Gastrocnemius medialis (tissue), 4 donors: ENCODE data around the gene SMYD3. TPM values are rescaled to one million over a fixed set of nuclear protein-coding genes. Genes with fewer than 3 reads are reported as not detected.

Source experiments
- ATAC-seq, 2 donors: fragments of 150-250 bp; one replicate each; pipeline ENCODE4 v1.9.1; 2016
- DNase-seq, 2 donors: peaks; one replicate each; pipeline ENCODE4 v3.0.0-alpha.2; 2019
- H3K27ac ChIP-seq, 4 donors: fragments of 200-600 bp; sonication (generic); 1 replicate in 1 of 4; 2 replicates in 3 of 4; pipeline ENCODE4 v1.5.1; 2016 to 2018; ENCODE audit warnings: mild to moderate bottlenecking in 2 of 4, moderate library complexity in 1 of 4
- H3K27me3 ChIP-seq, 3 donors: fragments of 200-600 bp; sonication (generic) in 2 of 3; 1 replicate in 1 of 3; 2 replicates in 2 of 3; pipeline versions ENCODE4 v1.5.1 to v1.6.0; 2016 to 2019; ENCODE audit warnings: mild to moderate bottlenecking in 1 of 3, moderate library complexity in 1 of 3
- H3K36me3 ChIP-seq, 2 donors: fragments of 200-600 bp; sonication (generic) in 1 of 2; one replicate each; pipeline ENCODE4 v1.5.1; 2017 to 2018
- H3K4me1 ChIP-seq, 2 donors: fragments of 200-600 bp; sonication (generic) in 1 of 2; one replicate each; pipeline ENCODE4 v1.5.1; 2016 to 2017; ENCODE audit warnings: mild to moderate bottlenecking in 2 of 2
- H3K4me3 ChIP-seq, 4 donors: fragments of 200-600 bp; sonication (generic) in 3 of 4; 1 replicate in 1 of 4; 2 replicates in 3 of 4; pipeline ENCODE4 v1.5.1; 2016 to 2019; ENCODE audit warnings: mild to moderate bottlenecking in 2 of 4
- H3K9me3 ChIP-seq, 3 donors: fragments of 200-600 bp; sonication (generic) in 2 of 3; 1 replicate in 1 of 3; 2 replicates in 2 of 3; pipeline ENCODE4 v1.5.1; 2016 to 2019
- CTCF ChIP-seq, 5 experiments: fragments of 450-650 bp in 3 of 5; fragments of 200-600 bp in 2 of 5; sonication (generic) in 2 of 5; IDR thresholded peaks in 4 of 5; conservative IDR thresholded peaks in 1 of 5; 1 replicate in 4 of 5; 2 replicates in 1 of 5; pipeline ENCODE4 v1.5.1; 2016 to 2019; ENCODE audit warnings: antibody characterized with exemption in 5 of 5, mild to moderate bottlenecking in 3 of 5, moderate library complexity in 3 of 5
- POLR2A ChIP-seq, 2 donors: fragments of 450-650 bp; IDR thresholded peaks; one replicate each; pipeline ENCODE4 v1.6.1; 2017; ENCODE audit warnings: antibody characterized with exemption in 2 of 2, mild to moderate bottlenecking in 2 of 2, moderate library complexity in 2 of 2
- in situ Hi-C, 4 donors: fragments of 200-750 bp; cut with MboI; loops; one replicate each; pipeline versions ENCODE4 v1.15.0 to v1.8.0; 2017; ENCODE audit warnings: low sequenced_read_pairs in 4 of 4
- intact Hi-C: fragments of 100-400 bp; cut with DNase I; formaldehyde crosslinking; loops from one replicate; pipeline ENCODE4 v1.15.1; 2023; ENCODE audit warnings: low total_unique reads
- total RNA-seq, 4 donors: library from RNA; depleted of rRNA; stranded (reverse); fragments of >200 nt; gene quantifications; one replicate each; pipeline versions ENCODE4 v1.1.0 to v1.2.3, GENCODE V29; 2016

SMYD3 gene
- total RNA-seq, 4 donors from 2014 or later = 4.4 to 10.3 (median 6.3) TPM

GRCh38 chr1:246320286-246320685 is 186.8 kb downstream of the SMYD3 start:
- in situ Hi-C loops (no loop called here), intact Hi-C loops (no loop called here)
- Histone ChIP-seq H3K27me3 (no peaks in the 10 kb centered on the region), H3K4me3 (no peak overlapping the region), H3K36me3 (no peaks in the 10 kb centered on the region), H3K27ac (no peak overlapping the region), H3K9me3 (no peaks in the 10 kb centered on the region), H3K4me1 (peaks cover 0 to 3% of the 10 kb centered on the region in 2 donors)
- DNase-seq = no peak
- TF ChIP-seq CTCF (IDR thresholded peaks at IDR 0.05 in 4 of 5, conservative IDR thresholded peaks at IDR 0.05 in 1 of 5) (no peak), POLR2A (IDR thresholded peaks at IDR 0.05) (no peak)
- ATAC-seq = no peak

- in situ Hi-C loops (no loop called here), intact Hi-C loops (no loop called here)
- DNase-seq = no peak
These were observed 187.9 kb downstream of the SMYD3 start for GRCh38 chr1:246319083-246319714.

GRCh38 chr1:246318622-246319021 is 188.5 kb downstream of the SMYD3 start:
- intact Hi-C loops (no loop called here), in situ Hi-C loops (no loop called here)
- no peak for ATAC-seq

More at GRCh38 chr1:246319083-246319714, 187.9 kb downstream of the SMYD3 start:
- no peak for ATAC-seq
- Histone ChIP-seq H3K9me3 (no peaks in the 10 kb centered on the region), H3K27ac (no peak overlapping the region), H3K36me3 (no peaks in the 10 kb centered on the region), H3K27me3 (no peaks in the 10 kb centered on the region), H3K4me3 (no peak overlapping the region), H3K4me1 (peaks cover 0 to 3% of the 10 kb centered on the region in 2 donors)
- TF ChIP-seq POLR2A (IDR thresholded peaks at IDR 0.05) (no peak), CTCF (IDR thresholded peaks at IDR 0.05 in 4 of 5, conservative IDR thresholded peaks at IDR 0.05 in 1 of 5) (no peak)

GRCh38 chr1:246318036-246318359 is 189.1 kb downstream of the SMYD3 start:
- no peak overlapping the region for H3K4me3 ChIP-seq
- H3K27me3 ChIP-seq = no peaks in the 10 kb centered on the region
- H3K27ac ChIP-seq = no peak overlapping the region
- in situ Hi-C loops (no loop called here), intact Hi-C loops (no loop called here)
- no peak for ATAC-seq
- no peaks in the 10 kb centered on the region for H3K36me3 ChIP-seq
- peaks cover 0 to 3% of the 10 kb centered on the region in 2 donors for H3K4me1 ChIP-seq
- TF ChIP-seq POLR2A (IDR thresholded peaks at IDR 0.05) (no peak), CTCF (IDR thresholded peaks at IDR 0.05 in 4 of 5, conservative IDR thresholded peaks at IDR 0.05 in 1 of 5) (no peak)
- H3K9me3 ChIP-seq = no peaks in the 10 kb centered on the region
- no peak for DNase-seq

More at GRCh38 chr1:246318622-246319021, 188.5 kb downstream of the SMYD3 start:
- H3K4me1 ChIP-seq = peaks cover 0 to 3% of the 10 kb centered on the region in 2 donors
- DNase-seq = no peak
- no peaks in the 10 kb centered on the region for H3K27me3 ChIP-seq
- H3K4me3 ChIP-seq = no peak overlapping the region
- no peaks in the 10 kb centered on the region for H3K9me3 ChIP-seq
- TF ChIP-seq CTCF (IDR thresholded peaks at IDR 0.05 in 4 of 5, conservative IDR thresholded peaks at IDR 0.05 in 1 of 5) (no peak), POLR2A (IDR thresholded peaks at IDR 0.05) (no peak)
- no peaks in the 10 kb centered on the region for H3K36me3 ChIP-seq
- H3K27ac ChIP-seq = no peak overlapping the region
